ENCODE data around the gene SYT3.

DNA sequence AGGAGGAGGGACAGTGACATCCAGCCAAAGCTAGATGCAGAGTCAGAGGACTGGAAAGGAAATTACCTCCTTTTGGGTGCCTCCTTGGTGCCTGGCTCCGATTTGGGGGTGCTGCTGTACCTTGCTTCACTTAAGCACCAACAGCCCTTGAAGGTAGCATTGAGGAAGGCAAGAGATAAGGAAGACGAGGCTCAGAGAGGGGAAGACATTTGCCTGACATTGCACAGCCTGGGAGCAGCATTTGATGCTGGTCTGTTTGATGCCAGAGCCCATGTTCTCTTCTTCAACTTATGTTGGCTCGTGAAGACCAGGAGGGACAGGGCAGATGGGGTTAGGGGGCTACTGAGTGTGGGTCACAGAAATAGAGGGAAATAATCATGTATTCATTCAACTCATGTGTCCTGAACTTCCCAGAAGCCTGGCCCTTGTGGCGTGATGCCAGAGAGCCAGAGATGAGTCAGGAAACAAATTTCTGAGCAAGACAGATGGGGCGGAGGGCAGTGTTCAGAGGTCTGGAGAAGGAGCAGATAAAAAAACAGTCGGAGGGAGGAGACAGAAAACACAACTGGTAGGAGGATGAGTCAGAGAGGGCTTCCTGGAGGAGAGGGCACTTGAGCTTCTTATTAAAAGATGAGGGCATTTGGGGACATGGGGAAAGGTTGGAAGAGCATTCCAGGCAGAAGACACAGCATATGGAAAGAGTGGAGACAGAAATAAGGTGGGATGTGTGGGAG, 6.6 kb upstream of the SYT3 start:
- TF ChIP-seq, protein P1, sequence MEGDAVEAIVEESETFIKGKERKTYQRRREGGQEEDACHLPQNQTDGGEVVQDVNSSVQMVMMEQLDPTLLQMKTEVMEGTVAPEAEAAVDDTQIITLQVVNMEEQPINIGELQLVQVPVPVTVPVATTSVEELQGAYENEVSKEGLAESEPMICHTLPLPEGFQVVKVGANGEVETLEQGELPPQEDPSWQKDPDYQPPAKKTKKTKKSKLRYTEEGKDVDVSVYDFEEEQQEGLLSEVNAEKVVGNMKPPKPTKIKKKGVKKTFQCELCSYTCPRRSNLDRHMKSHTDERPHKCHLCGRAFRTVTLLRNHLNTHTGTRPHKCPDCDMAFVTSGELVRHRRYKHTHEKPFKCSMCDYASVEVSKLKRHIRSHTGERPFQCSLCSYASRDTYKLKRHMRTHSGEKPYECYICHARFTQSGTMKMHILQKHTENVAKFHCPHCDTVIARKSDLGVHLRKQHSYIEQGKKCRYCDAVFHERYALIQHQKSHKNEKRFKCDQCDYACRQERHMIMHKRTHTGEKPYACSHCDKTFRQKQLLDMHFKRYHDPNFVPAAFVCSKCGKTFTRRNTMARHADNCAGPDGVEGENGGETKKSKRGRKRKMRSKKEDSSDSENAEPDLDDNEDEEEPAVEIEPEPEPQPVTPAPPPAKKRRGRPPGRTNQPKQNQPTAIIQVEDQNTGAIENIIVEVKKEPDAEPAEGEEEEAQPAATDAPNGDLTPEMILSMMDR (IDR thresholded peaks at IDR 0.05) = no peak
- TF ChIP-seq ZFX (IDR thresholded peaks at IDR 0.05; ENCODE audit: borderline replicate concordance) = no peak
